HEK293 (cell line): Measurements from ENCODE around the gene ATP2A3.
A peak's percentile ranks its signal among the peaks of the same experiment; 100 is the strongest.

Experiments used
- CTCF ChIA-PET: fragments of 350-600 bp; formaldehyde crosslinking; extraction: SDS; loops from one replicate; lab custom pipeline; 2021; ENCODE audit warnings: antibody characterized with exemption; lab: Yijun Ruan, JAX
- POLR2A ChIA-PET: fragments of 300-600 bp; formaldehyde crosslinking; extraction: SDS; loops from one replicate; lab custom pipeline; 2020; ENCODE audit warnings: antibody characterized with exemption, inconsistent platforms; lab: Yijun Ruan, JAX
- H3K27ac ChIP-seq: fragments of 200-500 bp; sonication (Bioruptor generic); 2 replicates; pipeline ENCODE4 v1.5.1; 2014; ENCODE audit warnings: low read depth, low read length, control low read depth, inconsistent platforms; ENCODE audit errors: extremely low read depth
- H3K36me3 ChIP-seq, 2 experiments: fragments of 200-500 bp in 1 of 2; sonication (Bioruptor generic) in 1 of 2; 1 replicate in 1 of 2; 2 replicates in 1 of 2; pipeline ENCODE4 v1.5.1; 2014 to 2017; ENCODE audit warnings: inconsistent platforms in 2 of 2, low read length in 2 of 2; ENCODE audit not compliant: control insufficient read depth in 2 of 2, insufficient read depth in 1 of 2
- H3K4me1 ChIP-seq: fragments of 200-500 bp; sonication (Bioruptor generic); 2 replicates; pipeline ENCODE4 v1.5.1; 2014; ENCODE audit warnings: mild to moderate bottlenecking, low read length, inconsistent platforms; ENCODE audit not compliant: control insufficient read depth, insufficient read depth
- H3K4me3 ChIP-seq: 2 replicates; pipeline ENCODE4 v1.5.1; 2011; ENCODE audit warnings: low read depth, mild to moderate bottlenecking, control low read depth, low read length, moderate library complexity
- H3K9me3 ChIP-seq: fragments of 200-500 bp; sonication (Bioruptor generic); 2 replicates; pipeline ENCODE4 v1.5.1; 2014; ENCODE audit warnings: low read depth, low read length, inconsistent platforms; ENCODE audit not compliant: control insufficient read depth, insufficient read depth
- IKZF3 ChIP-seq: fragments of 450-650 bp; IDR thresholded peaks from 2 replicates; pipeline ENCODE4 v1.5.0; 2018; ENCODE audit warnings: missing biosample characterization, mild to moderate bottlenecking, missing genetic modification characterization, moderate library complexity
- MEIS1 ChIP-seq: sonication (generic); formaldehyde crosslinking; IDR thresholded peaks from 2 replicates; pipeline ENCODE4 v1.8.1; 2022; ENCODE audit warnings: missing genetic modification reagents, mild to moderate bottlenecking, borderline replicate concordance
- PRDM1 ChIP-seq: fragments of 450-650 bp; formaldehyde crosslinking; IDR thresholded peaks from 2 replicates; pipeline ENCODE4; 2016; ENCODE audit warnings: missing biosample characterization, missing genetic modification characterization
- ZNF175 ChIP-seq: fragments of 450-650 bp; formaldehyde crosslinking; IDR thresholded peaks from 2 replicates; pipeline ENCODE4 v1.5.1; 2016; ENCODE audit warnings: missing biosample characterization, missing genetic modification characterization
- ZNF24 ChIP-seq: fragments of 450-650 bp; formaldehyde crosslinking; IDR thresholded peaks from 2 replicates; pipeline ENCODE4 v1.5.1; 2016; ENCODE audit warnings: missing biosample characterization, missing genetic modification characterization
- ZNF391 ChIP-seq: fragments of 450-650 bp; formaldehyde crosslinking; IDR thresholded peaks from 2 replicates; pipeline ENCODE4 v1.5.1; 2016; ENCODE audit warnings: low read depth, missing biosample characterization, missing genetic modification characterization, borderline replicate concordance
- ZNF561 ChIP-seq: fragments of 450-650 bp; IDR thresholded peaks from 2 replicates; pipeline ENCODE4 v1.5.1; 2018; ENCODE audit warnings: missing biosample characterization, missing genetic modification characterization, borderline replicate concordance
- ZNF623 ChIP-seq: fragments of 450-650 bp; formaldehyde crosslinking; IDR thresholded peaks from 2 replicates; pipeline ENCODE4 v1.5.1; 2016; ENCODE audit warnings: missing biosample characterization, missing genetic modification characterization
- TF ChIP-seq, protein P1 (sequence below): fragments of 450-650 bp; formaldehyde crosslinking; IDR thresholded peaks from 2 replicates; pipeline ENCODE4 v1.5.1; 2016; ENCODE audit warnings: missing biosample characterization, missing genetic modification characterization
- TF ChIP-seq, protein P2 (sequence below): fragments of 450-650 bp; formaldehyde crosslinking; IDR thresholded peaks from 2 replicates; pipeline ENCODE4 v1.5.1; 2016; ENCODE audit warnings: missing biosample characterization, missing genetic modification characterization
- TF ChIP-seq, protein P3 (sequence below): fragments of 450-650 bp; formaldehyde crosslinking; IDR thresholded peaks from 2 replicates; pipeline ENCODE4 v1.5.0; 2017; ENCODE audit warnings: missing biosample characterization, missing genetic modification characterization, borderline replicate concordance
- TF ChIP-seq, protein P4 (sequence below): fragments of 450-650 bp; formaldehyde crosslinking; IDR thresholded peaks from 2 replicates; pipeline ENCODE4 v1.5.1; 2016; ENCODE audit warnings: missing biosample characterization, missing genetic modification characterization

The ATP2A3 gene

DNA sequence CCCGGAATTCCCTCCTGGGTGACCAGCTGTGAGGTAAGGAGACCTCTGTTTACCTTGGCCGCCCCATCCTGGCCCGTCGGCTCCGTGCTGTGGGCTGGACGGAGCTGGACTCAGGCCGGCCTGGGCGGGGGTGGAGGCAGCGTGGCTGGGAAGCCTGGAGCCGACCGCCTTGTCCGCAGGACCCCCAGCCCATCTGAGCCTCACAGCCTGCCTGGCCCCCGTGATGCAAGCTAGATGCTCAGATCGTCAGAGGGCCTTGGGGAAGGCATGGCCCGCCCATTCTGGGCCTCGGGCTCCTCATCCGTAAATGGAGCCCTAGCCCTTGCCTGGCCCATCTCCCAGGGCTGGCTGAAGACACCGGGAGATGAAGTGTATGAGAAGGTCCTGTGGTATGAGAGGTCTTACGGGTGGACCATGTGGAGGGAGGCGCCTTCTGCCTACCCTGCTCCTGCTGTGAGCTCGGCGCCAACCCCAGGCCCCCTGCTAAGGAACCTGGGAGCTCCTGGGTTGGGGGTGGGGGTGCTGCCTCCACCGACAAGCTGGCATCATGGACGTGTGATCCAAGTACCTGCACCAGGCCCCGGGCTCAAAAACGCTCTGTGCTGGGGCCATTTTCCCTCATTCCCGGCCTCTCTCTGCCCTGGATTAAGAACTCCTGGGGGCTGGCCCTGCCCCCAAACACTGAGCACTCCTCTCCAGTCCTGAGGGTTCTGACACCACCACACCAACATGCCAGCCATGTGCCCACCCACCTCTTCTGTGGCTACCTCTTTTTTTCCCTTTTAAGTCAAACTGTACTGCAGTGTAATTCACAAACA, 42.5 kb downstream of the ATP2A3 start:
- POLR2A ChIA-PET = no interaction called here
- CTCF ChIA-PET = interaction anchor here (0.7 to 2.1 kb wide), 4 partner anchors 8 to 76 kb away, joined by 3 to 7 read pairs (median 3); partner anchors contain the start of gene NCBP3
- Histone ChIP-seq H3K36me3 (no peaks in the 10 kb centered on the region), H3K4me3 (no peak overlapping the region), H3K9me3 (no peaks in the 10 kb centered on the region), H3K27ac (no peak overlapping the region), H3K4me1 (peaks cover 2% of the 10 kb centered on the region; the same call in 1 of the 2 replicates)
- TF ChIP-seq ZNF623 = 0 out of 2 replicates have a peak, but pooled peaks have one; percentile 22
- TF ChIP-seq, protein P1, sequence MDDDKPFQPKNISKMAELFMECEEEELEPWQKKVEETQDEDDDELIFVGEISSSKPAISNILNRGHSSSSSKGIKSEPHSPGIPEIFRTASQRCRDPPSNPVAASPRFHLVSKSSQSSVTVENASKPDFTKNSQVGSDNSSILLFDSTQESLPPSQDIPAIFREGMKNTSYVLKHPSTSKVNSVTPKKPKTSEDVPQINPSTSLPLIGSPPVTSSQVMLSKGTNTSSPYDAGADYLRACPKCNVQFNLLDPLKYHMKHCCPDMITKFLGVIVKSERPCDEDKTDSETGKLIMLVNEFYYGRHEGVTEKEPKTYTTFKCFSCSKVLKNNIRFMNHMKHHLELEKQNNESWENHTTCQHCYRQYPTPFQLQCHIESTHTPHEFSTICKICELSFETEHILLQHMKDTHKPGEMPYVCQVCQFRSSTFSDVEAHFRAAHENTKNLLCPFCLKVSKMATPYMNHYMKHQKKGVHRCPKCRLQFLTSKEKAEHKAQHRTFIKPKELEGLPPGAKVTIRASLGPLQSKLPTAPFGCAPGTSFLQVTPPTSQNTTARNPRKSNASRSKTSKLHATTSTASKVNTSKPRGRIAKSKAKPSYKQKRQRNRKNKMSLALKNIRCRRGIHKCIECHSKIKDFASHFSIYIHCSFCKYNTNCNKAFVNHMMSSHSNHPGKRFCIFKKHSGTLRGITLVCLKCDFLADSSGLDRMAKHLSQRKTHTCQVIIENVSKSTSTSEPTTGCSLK (tag by site-specific recombination) = no peak
- TF ChIP-seq, protein P2, sequence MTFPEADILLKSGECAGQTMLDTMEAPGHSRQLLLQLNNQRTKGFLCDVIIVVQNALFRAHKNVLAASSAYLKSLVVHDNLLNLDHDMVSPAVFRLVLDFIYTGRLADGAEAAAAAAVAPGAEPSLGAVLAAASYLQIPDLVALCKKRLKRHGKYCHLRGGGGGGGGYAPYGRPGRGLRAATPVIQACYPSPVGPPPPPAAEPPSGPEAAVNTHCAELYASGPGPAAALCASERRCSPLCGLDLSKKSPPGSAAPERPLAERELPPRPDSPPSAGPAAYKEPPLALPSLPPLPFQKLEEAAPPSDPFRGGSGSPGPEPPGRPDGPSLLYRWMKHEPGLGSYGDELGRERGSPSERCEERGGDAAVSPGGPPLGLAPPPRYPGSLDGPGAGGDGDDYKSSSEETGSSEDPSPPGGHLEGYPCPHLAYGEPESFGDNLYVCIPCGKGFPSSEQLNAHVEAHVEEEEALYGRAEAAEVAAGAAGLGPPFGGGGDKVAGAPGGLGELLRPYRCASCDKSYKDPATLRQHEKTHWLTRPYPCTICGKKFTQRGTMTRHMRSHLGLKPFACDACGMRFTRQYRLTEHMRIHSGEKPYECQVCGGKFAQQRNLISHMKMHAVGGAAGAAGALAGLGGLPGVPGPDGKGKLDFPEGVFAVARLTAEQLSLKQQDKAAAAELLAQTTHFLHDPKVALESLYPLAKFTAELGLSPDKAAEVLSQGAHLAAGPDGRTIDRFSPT (tag by site-specific recombination) = no peak

DNA sequence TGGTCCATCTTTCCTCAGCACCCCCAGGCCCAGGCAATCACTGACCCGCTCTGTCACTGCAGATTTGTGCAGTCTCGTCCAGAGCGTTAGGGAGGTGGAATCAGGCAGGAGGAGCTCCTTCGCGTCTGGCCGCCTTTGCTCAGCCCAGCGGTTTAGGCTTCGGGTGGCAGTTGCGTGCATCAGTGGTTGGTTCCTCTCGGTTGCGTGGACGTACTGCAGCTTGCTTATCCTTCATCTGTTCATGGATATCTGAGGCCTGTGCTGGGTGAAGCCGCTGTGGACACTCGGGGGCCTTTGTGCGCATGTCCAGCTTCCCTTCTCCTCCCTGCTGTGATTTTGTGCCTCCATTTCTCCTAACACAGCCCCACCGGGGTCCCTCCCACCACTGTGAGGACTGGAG, 43.2 kb downstream of the ATP2A3 start:
- no peak overlapping the region for H3K27ac ChIP-seq
- ChIA-PET POLR2A (interaction anchor here (0.6 kb wide), 1 partner anchor 25 kb away, joined by 3 read pairs; no protein-coding TSS in a partner anchor), CTCF (interaction anchor here (0.8 kb wide), 1 partner anchor 10 kb away, joined by 3 read pairs; no protein-coding TSS in a partner anchor)
- H3K36me3 ChIP-seq = no peaks in the 10 kb centered on the region
- H3K4me1 ChIP-seq = peaks cover 2% of the 10 kb centered on the region; the same call in 1 of the 2 replicates
- no peaks in the 10 kb centered on the region for H3K9me3 ChIP-seq
- no peak overlapping the region for H3K4me3 ChIP-seq
- TF ChIP-seq ZNF561 (tag by site-specific recombination) (no peak), ZNF24 (tag by site-specific recombination) (no peak), ZNF391 (tag by site-specific recombination) (no peak), MEIS1 (CRISPR knock-in tag) (no peak), IKZF3 (tag by site-specific recombination) (no peak), PRDM1 (tag by site-specific recombination) (no peak), ZNF175 (no peak)
- TF ChIP-seq, protein P3, sequence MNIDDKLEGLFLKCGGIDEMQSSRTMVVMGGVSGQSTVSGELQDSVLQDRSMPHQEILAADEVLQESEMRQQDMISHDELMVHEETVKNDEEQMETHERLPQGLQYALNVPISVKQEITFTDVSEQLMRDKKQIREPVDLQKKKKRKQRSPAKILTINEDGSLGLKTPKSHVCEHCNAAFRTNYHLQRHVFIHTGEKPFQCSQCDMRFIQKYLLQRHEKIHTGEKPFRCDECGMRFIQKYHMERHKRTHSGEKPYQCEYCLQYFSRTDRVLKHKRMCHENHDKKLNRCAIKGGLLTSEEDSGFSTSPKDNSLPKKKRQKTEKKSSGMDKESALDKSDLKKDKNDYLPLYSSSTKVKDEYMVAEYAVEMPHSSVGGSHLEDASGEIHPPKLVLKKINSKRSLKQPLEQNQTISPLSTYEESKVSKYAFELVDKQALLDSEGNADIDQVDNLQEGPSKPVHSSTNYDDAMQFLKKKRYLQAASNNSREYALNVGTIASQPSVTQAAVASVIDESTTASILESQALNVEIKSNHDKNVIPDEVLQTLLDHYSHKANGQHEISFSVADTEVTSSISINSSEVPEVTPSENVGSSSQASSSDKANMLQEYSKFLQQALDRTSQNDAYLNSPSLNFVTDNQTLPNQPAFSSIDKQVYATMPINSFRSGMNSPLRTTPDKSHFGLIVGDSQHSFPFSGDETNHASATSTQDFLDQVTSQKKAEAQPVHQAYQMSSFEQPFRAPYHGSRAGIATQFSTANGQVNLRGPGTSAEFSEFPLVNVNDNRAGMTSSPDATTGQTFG (tag by site-specific recombination) = no peak
- TF ChIP-seq, protein P4, sequence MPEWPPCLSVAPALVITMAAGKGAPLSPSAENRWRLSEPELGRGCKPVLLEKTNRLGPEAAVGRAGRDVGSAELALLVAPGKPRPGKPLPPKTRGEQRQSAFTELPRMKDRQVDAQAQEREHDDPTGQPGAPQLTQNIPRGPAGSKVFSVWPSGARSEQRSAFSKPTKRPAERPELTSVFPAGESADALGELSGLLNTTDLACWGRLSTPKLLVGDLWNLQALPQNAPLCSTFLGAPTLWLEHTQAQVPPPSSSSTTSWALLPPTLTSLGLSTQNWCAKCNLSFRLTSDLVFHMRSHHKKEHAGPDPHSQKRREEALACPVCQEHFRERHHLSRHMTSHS (tag by site-specific recombination) = no peak
